H1 (cell line): ENCODE data around the gene USP54. TPM values are rescaled to one million over a fixed set of nuclear protein-coding genes. Genes with fewer than 3 reads are reported as not detected.

Experiments used
- CTCF ChIA-PET: fragments of 300-600 bp; sonication (Branson Sonifier 250); formaldehyde crosslinking; loops from one replicate; lab custom pipeline; 2021; ENCODE audit not compliant: partially characterized antibody; lab: Charles Lee
- POLR2A ChIA-PET: fragments of 300-600 bp; sonication (Branson Sonifier 250); formaldehyde crosslinking; loops from one replicate; lab custom pipeline; 2021; ENCODE audit warnings: inconsistent platforms; ENCODE audit not compliant: partially characterized antibody; lab: Charles Lee
- DNase-seq, 2 experiments: peaks; one replicate each; pipeline versions ENCODE4 v3.0.0 to v3.0.0-alpha.2; 2010 to 2022; ENCODE audit warnings: low spot score in 2 of 2, low read depth in 1 of 2, mixed read lengths in 1 of 2
- FAIRE-seq: peaks from 2 replicates; lab custom pipeline; 2011; peaks lifted over from hg19 to GRCh38; lab: Jason Lieb, UNC
- H2AFZ ChIP-seq: 2 replicates; pipeline ENCODE4 v1.8.1; 2012; ENCODE audit warnings: low read length, inconsistent platforms
- H2AK5ac ChIP-seq: 2 replicates; pipeline ENCODE4 v1.6.1; 2013; ENCODE audit warnings: low read depth, low read length
- H2BK120ac ChIP-seq: replicated peaks from 2 replicates; pipeline ENCODE3; 2013; ENCODE audit warnings: low read depth, low read length, inconsistent platforms
- H2BK12ac ChIP-seq: 2 replicates; pipeline ENCODE4 v1.6.1; 2013; ENCODE audit warnings: low read depth, low read length
- H2BK15ac ChIP-seq: 2 replicates; pipeline ENCODE4 v1.6.1; 2013; ENCODE audit warnings: low read length
- H2BK20ac ChIP-seq: 2 replicates; pipeline ENCODE4 v1.6.1; 2013; ENCODE audit warnings: low read length
- H2BK5ac ChIP-seq: 2 replicates; pipeline ENCODE4 v1.6.1; 2013; ENCODE audit warnings: low read depth, low read length
- H3K14ac ChIP-seq: 2 replicates; pipeline ENCODE4 v1.6.1; 2013; ENCODE audit warnings: inconsistent platforms; ENCODE audit not compliant: insufficient read length
- H3K18ac ChIP-seq: 2 replicates; pipeline ENCODE4 v1.6.1; 2013; ENCODE audit warnings: low read length; ENCODE audit errors: extremely low read depth
- H3K23ac ChIP-seq: 2 replicates; pipeline ENCODE4 v1.6.1; 2013; ENCODE audit warnings: inconsistent platforms; ENCODE audit not compliant: insufficient read length
- H3K23me2 ChIP-seq: 2 replicates; pipeline ENCODE4 v1.6.1; 2013; ENCODE audit warnings: low read depth, low read length
- H3K27ac ChIP-seq: 2 replicates; pipeline ENCODE4 v1.6.1; 2011; ENCODE audit warnings: low read depth, low read length, inconsistent platforms
- H3K27me3 ChIP-seq, 4 experiments: replicated peaks in 1 of 4; 1 replicate in 1 of 4; 2 replicates in 3 of 4; pipeline versions ENCODE4 v1.6.1 to v1.8.1; 2011 to 2013; ENCODE audit warnings: low read length in 3 of 4, mild to moderate bottlenecking in 3 of 4, inconsistent platforms in 2 of 4, mixed read lengths in 2 of 4, moderate library complexity in 1 of 4; ENCODE audit not compliant: control insufficient read depth in 3 of 4, insufficient read depth in 3 of 4; ENCODE audit errors: extremely low read depth in 1 of 4
- H3K36me3 ChIP-seq, 4 experiments: 2 replicates each; pipeline versions ENCODE4 v1.6.1 to v1.8.1; 2011 to 2013; ENCODE audit warnings: mild to moderate bottlenecking in 4 of 4, low read length in 3 of 4, moderate library complexity in 2 of 4, control low read depth in 1 of 4, inconsistent platforms in 1 of 4; ENCODE audit not compliant: insufficient read depth in 4 of 4, control insufficient read depth in 2 of 4
- H3K4ac ChIP-seq: replicated peaks from 2 replicates; pipeline ENCODE3; 2013; ENCODE audit warnings: low read length, low read depth, mixed read lengths, inconsistent platforms; ENCODE audit not compliant: insufficient read length
- H3K4me1 ChIP-seq, 4 experiments: replicated peaks in 1 of 4; 1 replicate in 1 of 4; 2 replicates in 3 of 4; pipeline versions ENCODE4 v1.6.1 to v1.8.1; 2011 to 2013; ENCODE audit warnings: low read length in 3 of 4, inconsistent platforms in 2 of 4, mixed read lengths in 1 of 4; ENCODE audit not compliant: insufficient read depth in 4 of 4, control insufficient read depth in 3 of 4
- H3K4me2 ChIP-seq, 2 experiments: 2 replicates each; pipeline versions ENCODE4 v1.6.1 to v1.8.1; 2011 to 2013; ENCODE audit warnings: low read depth in 2 of 2, low read length in 2 of 2, control low read depth in 1 of 2, inconsistent platforms in 1 of 2, mild to moderate bottlenecking in 1 of 2; ENCODE audit not compliant: insufficient read depth in 1 of 2
- H3K4me3 ChIP-seq, 4 experiments: fragments of 200-600, 300-600 bp in 1 of 4; sonication (generic), shearing (Covaris generic), sonication (Bioruptor Twin) in 1 of 4; 2 replicates each; pipeline versions ENCODE4 v1.5.1 to v1.8.1; 2011 to 2016; ENCODE audit warnings: low read length in 4 of 4, low read depth in 3 of 4, control low read depth in 2 of 4, inconsistent platforms in 2 of 4, mild to moderate bottlenecking in 2 of 4, mixed read lengths in 1 of 4, moderate library complexity in 1 of 4; ENCODE audit not compliant: insufficient read depth in 2 of 4; ENCODE audit errors: extremely low read depth in 1 of 4
- H3K56ac ChIP-seq: replicated peaks from 2 replicates; pipeline ENCODE3; 2013; ENCODE audit warnings: low read depth, mild to moderate bottlenecking, mixed read lengths, low read length, inconsistent platforms; ENCODE audit not compliant: insufficient read length
- H3K79me1 ChIP-seq: 2 replicates; pipeline ENCODE4 v1.6.1; 2013; ENCODE audit warnings: low read depth, low read length, control low read depth
- H3K79me2 ChIP-seq, 2 experiments: 2 replicates each; pipeline versions ENCODE4 v1.6.1 to v1.8.1; 2012 to 2013; ENCODE audit warnings: low read length in 2 of 2, mild to moderate bottlenecking in 2 of 2, inconsistent platforms in 1 of 2; ENCODE audit not compliant: insufficient read depth in 2 of 2, control insufficient read depth in 1 of 2
- H3K9ac ChIP-seq, 4 experiments: replicated peaks in 1 of 4; 1 replicate in 1 of 4; 2 replicates in 3 of 4; pipeline versions ENCODE4 v1.6.1 to v1.8.1; 2011 to 2013; ENCODE audit warnings: low read depth in 3 of 4, low read length in 3 of 4, control low read depth in 2 of 4, mild to moderate bottlenecking in 2 of 4, moderate library complexity in 2 of 4, inconsistent platforms in 1 of 4; ENCODE audit errors: extremely low read depth in 1 of 4
- H3K9me3 ChIP-seq, 2 experiments: 2 replicates each; pipeline versions ENCODE4 v1.6.1 to v1.8.1; 2012 to 2013; ENCODE audit warnings: mild to moderate bottlenecking in 2 of 2, moderate library complexity in 2 of 2, control low read depth in 1 of 2, inconsistent platforms in 1 of 2, low read depth in 1 of 2, low read length in 1 of 2, mixed read lengths in 1 of 2; ENCODE audit not compliant: insufficient read depth in 2 of 2
- H4K20me1 ChIP-seq, 2 experiments: replicated peaks in 1 of 2; 2 replicates each; pipeline versions ENCODE3 to v1.8.1; 2011 to 2013; ENCODE audit warnings: inconsistent platforms in 2 of 2, low read length in 2 of 2, mild to moderate bottlenecking in 1 of 2; ENCODE audit not compliant: insufficient read depth in 2 of 2, control insufficient read depth in 1 of 2
- H4K5ac ChIP-seq: 2 replicates; pipeline ENCODE4 v1.6.1; 2013; ENCODE audit warnings: low read length, low read depth, mixed read lengths, inconsistent platforms; ENCODE audit not compliant: insufficient read length
- H4K8ac ChIP-seq: 2 replicates; pipeline ENCODE4 v1.8.0; 2013; ENCODE audit warnings: mild to moderate bottlenecking, moderate library complexity, low read length, inconsistent platforms; ENCODE audit not compliant: insufficient read depth; ENCODE audit errors: extremely low read depth
- H4K91ac ChIP-seq: replicated peaks from 2 replicates; pipeline ENCODE3; 2013; ENCODE audit warnings: low read length, mixed read lengths, inconsistent platforms; ENCODE audit not compliant: insufficient read length
- ATF2 ChIP-seq: IDR thresholded peaks from 2 replicates; pipeline ENCODE4 v1.6.1; 2012; ENCODE audit warnings: low read length, inconsistent platforms
- ATF3 ChIP-seq: IDR thresholded peaks from 2 replicates; pipeline ENCODE4 v1.6.1; 2011; ENCODE audit warnings: low read depth, mild to moderate bottlenecking, low read length; ENCODE audit not compliant: insufficient read depth
- BACH1 ChIP-seq: IDR thresholded peaks from 2 replicates; pipeline ENCODE4 v1.6.1; 2012; ENCODE audit warnings: low read length, improper control_type of control experiment
- CBX8 ChIP-seq: fragments of 300-800, 300-1000 bp; sonication (generic); IDR thresholded peaks from 2 replicates; pipeline ENCODE4 v1.7.1; 2016; ENCODE audit warnings: low read depth, low read length, borderline replicate concordance
- KDM1A ChIP-seq: fragments of 200-600, 300-600 bp; sonication (generic); IDR thresholded peaks from 2 replicates; pipeline ENCODE4 v1.7.1; 2016; ENCODE audit warnings: mild to moderate bottlenecking, low read length, borderline replicate concordance
- NRF1 ChIP-seq: IDR thresholded peaks from 2 replicates; pipeline ENCODE4 v1.6.1; 2011; ENCODE audit warnings: mild to moderate bottlenecking, low read depth, low read length, improper control_type of control experiment
- POU5F1 ChIP-seq: IDR thresholded peaks from 2 replicates; pipeline ENCODE4 v1.6.1; 2011; ENCODE audit warnings: low read depth, mild to moderate bottlenecking, low read length, moderate library complexity
- RBBP5 ChIP-seq: IDR thresholded peaks from 2 replicates; pipeline ENCODE4 v1.7.1; 2012; ENCODE audit warnings: low read depth, mild to moderate bottlenecking, inconsistent platforms, low read length, moderate library complexity, borderline replicate concordance
- SIN3A ChIP-seq, 2 experiments: IDR thresholded peaks in 1 of 2; conservative IDR thresholded peaks in 1 of 2; 2 replicates each; pipeline ENCODE4 v1.6.1; 2011 to 2012; ENCODE audit warnings: low read length in 2 of 2, improper control_type of control experiment in 1 of 2, low read depth in 1 of 2, mild to moderate bottlenecking in 1 of 2
- SIRT6 ChIP-seq: IDR thresholded peaks from one replicate; pipeline ENCODE4 v1.7.1; 2012; ENCODE audit warnings: low read length, inconsistent platforms
- SP1 ChIP-seq: IDR thresholded peaks from 2 replicates; pipeline ENCODE4 v1.6.1; 2011; ENCODE audit warnings: low read depth, low read length
- TAF1 ChIP-seq: IDR thresholded peaks from 2 replicates; pipeline ENCODE4 v1.6.1; 2011; ENCODE audit warnings: mild to moderate bottlenecking, low read depth, low read length
- WGBS, 2 experiments: shearing (Covaris generic) in 1 of 2; methylation state at CpG; one replicate each; pipeline versions ENCODE4 v1.1.6 to v1.1.7; 2013 to 2015; ENCODE audit warnings: low lambda C conversion rate in 2 of 2, mixed read lengths in 2 of 2, inconsistent platforms in 1 of 2, low coverage in 1 of 2, missing lambda C conversion rate in 1 of 2; ENCODE audit not compliant: insufficient replicate concordance in 2 of 2, insufficient coverage in 1 of 2, insufficient read length in 1 of 2; ENCODE audit errors: extremely low coverage in 1 of 2, missing lambda C conversion rate in 1 of 2; 5-methylcytosine and 5-hydroxymethylcytosine counted together
- polyA plus RNA-seq, 7 experiments: library from polyadenylated mRNA; depleted of rRNA in 3 of 7; stranded (reverse) in 5 of 7; unstranded in 2 of 7; fragments of >200 nt in 5 of 7; fragments of 200-250 nt in 2 of 7; gene quantifications; 1 replicate in 5 of 7; 2 replicates in 1 of 7; 4 replicates in 1 of 7; pipeline versions ENCODE4 v1.2.1 to v1.2.3, GENCODE V29; 2011 to 2013; ENCODE audit warnings: missing spikeins in 2 of 7, mixed read lengths in 2 of 7
- total RNA-seq: library from RNA; stranded (reverse); fragmentation: NEBNext Ultra II Directional; extraction: Animal tissue kit (Norgen Biotek cat#: 25700); gene quantifications from 2 replicates; pipeline ENCODE4 v1.2.1, GENCODE V29; 2021

Gene USP54
- total and polyA plus RNA-seq, 2 of the 8 experiments (the other 6 are each of a cell fraction or from before 2014, with no cell fraction given) = 46.2 to 65.6 TPM

DNA sequence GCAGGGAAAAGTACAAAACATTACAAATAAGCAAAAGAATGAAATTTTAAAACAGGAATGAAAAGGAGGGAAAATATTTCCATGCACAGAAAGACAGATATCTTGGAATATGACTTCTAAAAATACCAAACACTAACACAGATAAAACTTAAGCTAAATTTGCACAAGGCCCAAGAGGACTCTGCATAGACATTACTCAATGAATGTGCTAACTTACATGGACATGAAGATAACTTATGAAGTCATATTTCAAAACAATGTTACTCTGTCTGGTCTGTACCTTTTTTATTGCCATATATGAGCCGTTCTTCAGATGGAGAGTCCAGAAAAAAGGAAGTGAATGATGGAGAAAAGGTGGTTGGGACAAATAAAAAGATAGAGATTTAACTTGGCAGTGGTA is 142.8 kb downstream of the USP54 start:
- H3K9ac ChIP-seq = no peak overlapping the region
- H3K27me3 ChIP-seq = no peaks in the 10 kb centered on the region
- no peak overlapping the region for H3K14ac ChIP-seq
- H2AK5ac ChIP-seq = no peak overlapping the region
- H2BK120ac ChIP-seq = no peak overlapping the region
- no peak overlapping the region for H3K27ac ChIP-seq
- no peaks in the 10 kb centered on the region for H3K4me1 ChIP-seq
- H3K79me1 ChIP-seq = no peaks in the 10 kb centered on the region
- H3K79me2 ChIP-seq = no peaks in the 10 kb centered on the region
- FAIRE-seq = no peak
- H3K56ac ChIP-seq = no peak overlapping the region
- H3K4ac ChIP-seq = no peak overlapping the region
- no peak overlapping the region for H3K23ac ChIP-seq
- no peak overlapping the region for H4K8ac ChIP-seq
- no peak overlapping the region for H3K18ac ChIP-seq
- H3K4me2 ChIP-seq = no peak overlapping the region
- no peaks in the 10 kb centered on the region for H3K9me3 ChIP-seq
- H3K4me3 ChIP-seq = no peak overlapping the region
- H2BK20ac ChIP-seq = no peak overlapping the region
- H2BK12ac ChIP-seq = no peak overlapping the region
- H2BK15ac ChIP-seq = no peak overlapping the region
- H4K5ac ChIP-seq = no peak overlapping the region
- H4K20me1 ChIP-seq = peaks cover 0 to 3% of the 10 kb centered on the region in 2 experiments
- H3K36me3 ChIP-seq = peaks cover 0 to 21% (median 0%) of the 10 kb centered on the region in 4 experiments; a peak in 2 of 8 replicates
- POLR2A ChIA-PET = no interaction called here
- 93% methylated on average over 1 of the region's 1 CpG; no CpG with 5 or more reads in 1 of the 2 experiments for WGBS, 2 experiments
- H2BK5ac ChIP-seq = no peak overlapping the region
- DNase-seq = no peak
- CTCF ChIA-PET = no interaction called here
- H2AFZ ChIP-seq = no peak overlapping the region
- H4K91ac ChIP-seq = no peak overlapping the region
- no peaks in the 10 kb centered on the region for H3K23me2 ChIP-seq
- no peak for TF ChIP-seq POU5F1
- TF ChIP-seq NRF1 = no peak
- TF ChIP-seq SIRT6 = no peak
- no peak for TF ChIP-seq RBBP5
- TF ChIP-seq BACH1 = no peak
- TF ChIP-seq SIN3A (conservative IDR thresholded peaks at IDR 0.05 in 1 of 2, IDR thresholded peaks at IDR 0.05 in 1 of 2; ENCODE audit: low read depth in 1 of 2, low read length in 2 of 2) = no peak
- TF ChIP-seq ATF2 = no peak
- no peak for TF ChIP-seq TAF1
- TF ChIP-seq CBX8 = no peak
- no peak for TF ChIP-seq KDM1A
- TF ChIP-seq SP1 = no peak
- TF ChIP-seq ATF3 = no peak
